Ishikawa (cell line): Measurements from ENCODE around the gene LRRC8C.

Experiments
- FOXM1 ChIP-seq: IDR thresholded peaks from 2 replicates; pipeline ENCODE4 v1.6.1; 2012; ENCODE audit warnings: low read depth, borderline replicate concordance
- RAD21 ChIP-seq: IDR thresholded peaks from 2 replicates; pipeline ENCODE4 v1.6.1; 2012; ENCODE audit warnings: low read depth
- TF ChIP-seq, protein P1 (sequence below): IDR thresholded peaks from 2 replicates; pipeline ENCODE4 v1.6.1; 2012

DNA sequence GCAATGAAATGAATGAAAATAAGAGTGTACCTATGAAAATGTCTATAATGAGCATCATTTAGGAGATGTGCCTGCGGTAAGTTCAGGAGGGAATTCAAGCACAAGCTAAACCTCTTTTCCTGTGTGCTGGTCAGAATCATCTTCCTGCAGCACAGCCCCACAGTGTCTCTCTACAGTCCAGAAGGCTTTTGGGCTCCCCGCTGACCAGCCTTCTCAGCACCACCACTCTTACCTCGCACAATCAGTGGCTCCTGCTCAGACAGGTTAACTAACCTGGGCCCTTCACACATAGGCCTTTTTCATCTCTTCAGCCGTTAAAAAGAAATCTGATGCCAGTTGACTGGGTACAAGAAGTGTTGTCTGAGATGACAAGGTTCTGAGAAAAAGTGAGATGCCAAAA, 57.7 kb downstream of the LRRC8C start:
- TF ChIP-seq RAD21: no peak
- TF ChIP-seq, protein P1, sequence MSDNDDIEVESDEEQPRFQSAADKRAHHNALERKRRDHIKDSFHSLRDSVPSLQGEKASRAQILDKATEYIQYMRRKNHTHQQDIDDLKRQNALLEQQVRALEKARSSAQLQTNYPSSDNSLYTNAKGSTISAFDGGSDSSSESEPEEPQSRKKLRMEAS: no peak
- TF ChIP-seq FOXM1: no peak
